Measurements from ENCODE around the gene GFOD1.
A peak's percentile ranks its signal among the peaks of the same experiment; 100 is the strongest.

Gene GFOD1

GRCh38 chr6:13490402-13490801, 3.0 kb upstream of the GFOD1 start:
- no peaks in the 10 kb centered on the region for H3K4me1 ChIP-seq (ENCODE audit: control insufficient read depth, insufficient read depth, low read length)
- no peaks in the 10 kb centered on the region for H3K36me3 ChIP-seq (ENCODE audit: control insufficient read depth, insufficient read depth, low read length)
- H3K9ac ChIP-seq (ENCODE audit: low read length): no peak overlapping the region
- H3K4me3 ChIP-seq (ENCODE audit: low read length): no peak overlapping the region
- no peaks in the 10 kb centered on the region for H3K27me3 ChIP-seq (ENCODE audit: control insufficient read depth, insufficient read depth, low read length)
- no peak overlapping the region for H3K27ac ChIP-seq (ENCODE audit: low read depth, low read length)

GRCh38 chr6:13488896-13489237, 1.5 kb upstream of the GFOD1 start:
- no peaks in the 10 kb centered on the region for H3K27me3 ChIP-seq (ENCODE audit: control insufficient read depth, insufficient read depth, low read length)
- H3K9ac ChIP-seq (ENCODE audit: low read length): no peak overlapping the region
- peak overlapping the region; percentile 85 for H3K4me3 ChIP-seq (ENCODE audit: low read length)
- no peaks in the 10 kb centered on the region for H3K4me1 ChIP-seq (ENCODE audit: control insufficient read depth, insufficient read depth, low read length)
- H3K36me3 ChIP-seq (ENCODE audit: control insufficient read depth, insufficient read depth, low read length): no peaks in the 10 kb centered on the region
- H3K27ac ChIP-seq (ENCODE audit: low read depth, low read length): no peak overlapping the region

- Histone ChIP-seq H3K4me1 (ENCODE audit: control insufficient read depth, insufficient read depth, low read length) (no peaks in the 10 kb centered on the region), H3K27me3 (ENCODE audit: control insufficient read depth, insufficient read depth, low read length) (no peaks in the 10 kb centered on the region), H3K4me3 (ENCODE audit: low read length) (peak overlapping the region; percentile 85), H3K27ac (ENCODE audit: low read depth, low read length) (peak overlapping the region; percentile 86), H3K9ac (ENCODE audit: low read length) (no peak overlapping the region), H3K36me3 (ENCODE audit: control insufficient read depth, insufficient read depth, low read length) (no peaks in the 10 kb centered on the region)
Measured at GRCh38 chr6:13488015-13488895, 855 bp upstream of the GFOD1 start.

- Histone ChIP-seq H3K36me3 (ENCODE audit: control insufficient read depth, insufficient read depth, low read length) (no peaks in the 10 kb centered on the region), H3K9ac (ENCODE audit: low read length) (peak overlapping the region; percentile 33), H3K4me3 (ENCODE audit: low read length) (peak overlapping the region; percentile 69), H3K27me3 (ENCODE audit: control insufficient read depth, insufficient read depth, low read length) (no peaks in the 10 kb centered on the region), H3K27ac (ENCODE audit: low read depth, low read length) (peak overlapping the region; percentile 66), H3K4me1 (ENCODE audit: control insufficient read depth, insufficient read depth, low read length) (no peaks in the 10 kb centered on the region)
Measured at GRCh38 chr6:13486679-13487121, 700 bp downstream of the GFOD1 start.

DNA sequence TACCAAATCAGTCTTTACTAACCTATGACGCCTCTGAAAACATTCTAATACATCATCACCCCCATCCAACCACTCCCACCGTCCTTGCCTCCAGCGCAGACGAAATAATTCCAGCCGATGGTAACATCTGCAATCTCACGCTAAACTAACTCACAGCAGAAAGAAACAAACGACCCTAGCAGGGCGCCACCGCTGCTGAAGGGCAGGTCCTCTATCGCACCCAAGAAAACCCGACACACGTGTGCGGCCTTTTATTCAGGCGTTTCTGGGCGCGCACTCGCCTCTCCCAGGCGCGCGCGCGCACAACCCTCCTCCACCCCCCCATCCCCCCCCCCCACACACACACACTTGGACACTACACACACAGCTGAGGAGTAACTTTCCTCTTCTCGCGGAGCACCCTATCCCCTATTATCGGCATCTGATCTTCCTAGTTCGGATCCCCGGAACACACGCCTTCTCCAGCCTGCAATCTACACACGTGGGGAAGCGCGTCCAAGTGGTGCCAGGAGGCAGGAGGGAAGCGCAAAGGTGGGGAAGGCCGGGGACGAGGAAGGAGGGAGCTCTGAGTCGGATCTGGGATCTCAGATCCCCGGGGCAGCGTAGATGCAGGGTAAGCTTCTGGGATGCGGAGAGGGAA, 1.4 kb downstream of the GFOD1 start:
- Histone ChIP-seq H3K36me3 (ENCODE audit: control insufficient read depth, insufficient read depth, low read length) (no peaks in the 10 kb centered on the region), H3K9ac (ENCODE audit: low read length) (no peak overlapping the region), H3K27me3 (ENCODE audit: control insufficient read depth, insufficient read depth, low read length) (no peaks in the 10 kb centered on the region), H3K4me1 (ENCODE audit: control insufficient read depth, insufficient read depth, low read length) (no peaks in the 10 kb centered on the region), H3K4me3 (ENCODE audit: low read length) (peak overlapping the region; percentile 69), H3K27ac (ENCODE audit: low read depth, low read length) (peak overlapping the region; percentile 66)

- peak overlapping the region; percentile 4 for H3K27ac ChIP-seq (ENCODE audit: low read depth, low read length)
- no peaks in the 10 kb centered on the region for H3K36me3 ChIP-seq (ENCODE audit: control insufficient read depth, insufficient read depth, low read length)
- peak overlapping the region; percentile 69 for H3K4me3 ChIP-seq (ENCODE audit: low read length)
- H3K27me3 ChIP-seq (ENCODE audit: control insufficient read depth, insufficient read depth, low read length): no peaks in the 10 kb centered on the region
- no peak overlapping the region for H3K9ac ChIP-seq (ENCODE audit: low read length)
- H3K4me1 ChIP-seq (ENCODE audit: control insufficient read depth, insufficient read depth, low read length): no peaks in the 10 kb centered on the region
Measured at GRCh38 chr6:13485303-13485702, 2.1 kb downstream of the GFOD1 start.

- no peaks in the 10 kb centered on the region for H3K27me3 ChIP-seq (ENCODE audit: control insufficient read depth, insufficient read depth, low read length)
- H3K27ac ChIP-seq (ENCODE audit: low read depth, low read length): no peak overlapping the region
- peak overlapping the region; percentile 69 for H3K4me3 ChIP-seq (ENCODE audit: low read length)
- no peak overlapping the region for H3K9ac ChIP-seq (ENCODE audit: low read length)
- no peaks in the 10 kb centered on the region for H3K36me3 ChIP-seq (ENCODE audit: control insufficient read depth, insufficient read depth, low read length)
- no peaks in the 10 kb centered on the region for H3K4me1 ChIP-seq (ENCODE audit: control insufficient read depth, insufficient read depth, low read length)
Measured at GRCh38 chr6:13484827-13485226, 2.6 kb downstream of the GFOD1 start.

GRCh38 chr6:13484138-13484708, 3.2 kb downstream of the GFOD1 start:
- Histone ChIP-seq H3K4me3 (ENCODE audit: low read length) (no peak overlapping the region), H3K27ac (ENCODE audit: low read depth, low read length) (no peak overlapping the region), H3K4me1 (ENCODE audit: control insufficient read depth, insufficient read depth, low read length) (no peaks in the 10 kb centered on the region), H3K9ac (ENCODE audit: low read length) (no peak overlapping the region), H3K36me3 (ENCODE audit: control insufficient read depth, insufficient read depth, low read length) (no peaks in the 10 kb centered on the region), H3K27me3 (ENCODE audit: control insufficient read depth, insufficient read depth, low read length) (no peaks in the 10 kb centered on the region)

GRCh38 chr6:13480631-13481501, 6.5 kb downstream of the GFOD1 start:
- Histone ChIP-seq H3K27me3 (ENCODE audit: control insufficient read depth, insufficient read depth, low read length) (no peaks in the 10 kb centered on the region), H3K36me3 (ENCODE audit: control insufficient read depth, insufficient read depth, low read length) (peaks cover 2% of the 10 kb centered on the region), H3K4me3 (ENCODE audit: low read length) (no peak overlapping the region), H3K27ac (ENCODE audit: low read depth, low read length) (no peak overlapping the region), H3K4me1 (ENCODE audit: control insufficient read depth, insufficient read depth, low read length) (no peaks in the 10 kb centered on the region), H3K9ac (ENCODE audit: low read length) (no peak overlapping the region)

DNA sequence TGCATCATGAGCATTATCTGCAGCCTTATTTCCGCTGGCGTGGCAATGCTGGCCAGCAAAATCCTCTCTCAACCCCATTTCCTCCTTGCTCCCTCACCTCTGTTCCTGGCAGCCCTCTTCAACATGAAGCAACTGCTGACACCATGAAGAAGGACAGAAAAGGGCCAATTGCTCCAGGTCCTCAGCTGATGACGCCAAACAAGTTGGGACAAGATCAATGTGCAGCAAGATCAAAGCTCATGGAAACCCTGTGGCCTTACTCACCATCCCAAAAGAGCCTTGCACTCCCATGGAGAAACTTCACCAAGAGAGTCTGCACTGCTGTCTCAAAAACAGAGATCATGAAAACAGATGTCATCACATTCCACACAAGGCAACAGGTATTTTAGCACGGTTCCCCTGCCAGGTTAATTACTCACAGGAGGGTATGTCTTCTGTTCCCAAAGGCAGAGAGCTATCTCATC, 7.4 kb downstream of the GFOD1 start:
- H3K4me3 ChIP-seq (ENCODE audit: low read length): no peak overlapping the region
- H3K4me1 ChIP-seq (ENCODE audit: control insufficient read depth, insufficient read depth, low read length): no peaks in the 10 kb centered on the region
- peaks cover 2% of the 10 kb centered on the region for H3K36me3 ChIP-seq (ENCODE audit: control insufficient read depth, insufficient read depth, low read length)
- H3K27me3 ChIP-seq (ENCODE audit: control insufficient read depth, insufficient read depth, low read length): no peaks in the 10 kb centered on the region
- H3K9ac ChIP-seq (ENCODE audit: low read length): no peak overlapping the region
- no peak overlapping the region for H3K27ac ChIP-seq (ENCODE audit: low read depth, low read length)

GRCh38 chr6:13479206-13479800, 8.1 kb downstream of the GFOD1 start:
- Histone ChIP-seq H3K27ac (ENCODE audit: low read depth, low read length) (no peak overlapping the region), H3K36me3 (ENCODE audit: control insufficient read depth, insufficient read depth, low read length) (peaks cover 2% of the 10 kb centered on the region), H3K4me1 (ENCODE audit: control insufficient read depth, insufficient read depth, low read length) (no peaks in the 10 kb centered on the region), H3K27me3 (ENCODE audit: control insufficient read depth, insufficient read depth, low read length) (no peaks in the 10 kb centered on the region), H3K9ac (ENCODE audit: low read length) (no peak overlapping the region), H3K4me3 (ENCODE audit: low read length) (no peak overlapping the region)

Data from rectal smooth muscle tissue (tissue), 1 donor.